B cell (primary cell): ENCODE results near the gene LIN7B. TPM values are rescaled to one million over a fixed set of nuclear protein-coding genes. Genes with fewer than 3 reads are reported as not detected.

ENCODE experiments used
- ATAC-seq: fragments of 200-7000 bp; cut with Tn5 transposase; one replicate; pipeline ENCODE4 v1.10.0; 2021; ENCODE audit warnings: low read depth, mild to moderate bottlenecking, moderate number of reproducible peaks, moderate library complexity
- CTCF ChIA-PET: fragments of 350-600 bp; sonication (Branson Sonifier 250); formaldehyde crosslinking; loops from one replicate; lab custom pipeline; 2021; ENCODE audit warnings: antibody characterized with exemption, inconsistent platforms; lab: Charles Lee
- POLR2A ChIA-PET: fragments of 350-600 bp; sonication (Branson Sonifier 250); formaldehyde crosslinking; loops from one replicate; lab custom pipeline; 2021; ENCODE audit warnings: antibody characterized with exemption; lab: Charles Lee
- DNase-seq: peaks from one replicate; pipeline ENCODE4 v3.0.0; 2013
- H2AFZ ChIP-seq: 2 replicates; pipeline ENCODE4 v1.6.1; 2012; ENCODE audit warnings: mild to moderate bottlenecking, low read depth, low read length; ENCODE audit not compliant: insufficient read depth, poor library complexity, severe bottlenecking
- H3K27ac ChIP-seq, 2 donors: 1 replicate in 1 of 2; 2 replicates in 1 of 2; pipeline ENCODE4 v1.5.1; 2012 to 2013; ENCODE audit warnings: low read length in 2 of 2, mild to moderate bottlenecking in 2 of 2, moderate library complexity in 1 of 2
- H3K27me3 ChIP-seq, 4 experiments: fragments of 200-600 bp in 1 of 4; sonication (generic) in 1 of 4; replicated peaks in 1 of 4; 1 replicate in 2 of 4; 2 replicates in 2 of 4; pipeline versions ENCODE4 v1.6.1 to v1.7.0; 2013 to 2016; ENCODE audit warnings: low read length in 3 of 4, mild to moderate bottlenecking in 2 of 4, mixed read lengths in 1 of 4, moderate library complexity in 1 of 4; ENCODE audit not compliant: insufficient read depth in 4 of 4, control insufficient read depth in 3 of 4; ENCODE audit errors: control extremely low read depth in 1 of 4
- H3K36me3 ChIP-seq, 2 experiments: replicated peaks in 1 of 2; 1 replicate in 1 of 2; 2 replicates in 1 of 2; pipeline versions ENCODE4 v1.6.1 to v1.7.1; 2013; ENCODE audit warnings: low read length in 1 of 2; ENCODE audit not compliant: insufficient read depth in 2 of 2, control insufficient read depth in 1 of 2; ENCODE audit errors: control extremely low read depth in 1 of 2, extremely low read depth in 1 of 2
- H3K4me1 ChIP-seq, 2 donors: fragments of 200-600 bp in 1 of 2; sonication (generic) in 1 of 2; 1 replicate in 1 of 2; 2 replicates in 1 of 2; pipeline versions ENCODE4 v1.5.1 to v1.6.1; 2013 to 2017; ENCODE audit warnings: low read length in 2 of 2; ENCODE audit not compliant: control insufficient read depth in 2 of 2, insufficient read depth in 2 of 2
- H3K4me2 ChIP-seq: replicated peaks from 2 replicates; pipeline ENCODE3; 2012; ENCODE audit warnings: mild to moderate bottlenecking, low read depth, low read length; ENCODE audit not compliant: poor library complexity, severe bottlenecking
- H3K4me3 ChIP-seq, 5 experiments: fragments of 200-600 bp in 1 of 5; sonication (generic) in 1 of 5; 1 replicate in 3 of 5; 2 replicates in 2 of 5; pipeline versions ENCODE4 v1.5.1 to v1.7.0; 2011 to 2016; ENCODE audit warnings: low read length in 4 of 5, mild to moderate bottlenecking in 4 of 5, low read depth in 2 of 5, control low read depth in 1 of 5, moderate library complexity in 1 of 5; ENCODE audit not compliant: insufficient read depth in 1 of 5; ENCODE audit errors: control extremely low read depth in 1 of 5, extremely low read depth in 1 of 5
- H3K79me2 ChIP-seq: fragments of 200-600 bp; sonication (generic); one replicate; pipeline ENCODE4 v1.6.0; 2016; ENCODE audit warnings: low read length; ENCODE audit not compliant: control insufficient read depth, insufficient read depth
- H3K9ac ChIP-seq: fragments of 200-600 bp; sonication (generic); 2 replicates; pipeline ENCODE4 v1.6.1; 2017; ENCODE audit warnings: mild to moderate bottlenecking, low read length, moderate library complexity
- H3K9me3 ChIP-seq, 3 donors: one replicate each; pipeline versions ENCODE4 v1.6.1 to v1.7.1; 2013; ENCODE audit warnings: low read length in 2 of 3; ENCODE audit not compliant: control insufficient read depth in 2 of 3, insufficient read depth in 1 of 3; ENCODE audit errors: control extremely low read depth in 1 of 3
- H4K20me1 ChIP-seq: 2 replicates; pipeline ENCODE4 v1.6.0; 2012; ENCODE audit warnings: mild to moderate bottlenecking, low read length; ENCODE audit not compliant: insufficient read depth, control insufficient read depth, poor library complexity, severe bottlenecking
- H3K27ac Mint-ChIP-seq: one replicate; pipeline ENCODE4 v1.8.0; 2021; ENCODE audit warnings: mixed read lengths
- H3K27me3 Mint-ChIP-seq: one replicate; pipeline ENCODE4 v1.8.0; 2021; ENCODE audit warnings: mixed read lengths
- H3K4me1 Mint-ChIP-seq: one replicate; pipeline ENCODE4 v1.8.0; 2021; ENCODE audit warnings: mixed read lengths
- H3K4me3 Mint-ChIP-seq: one replicate; pipeline ENCODE4 v1.8.0; 2021; ENCODE audit warnings: mixed read lengths
- H3K9me3 Mint-ChIP-seq: one replicate; pipeline ENCODE4 v1.8.0; 2022; ENCODE audit warnings: mixed read lengths; ENCODE audit not compliant: insufficient read depth
- EZH2 ChIP-seq: IDR thresholded peaks from 2 replicates; pipeline ENCODE4 v1.6.1; 2012; ENCODE audit warnings: borderline replicate concordance, low read depth, mild to moderate bottlenecking, moderate library complexity, low read length; ENCODE audit not compliant: insufficient read depth, poor library complexity, severe bottlenecking
- WGBS: methylation state at CpG from one replicate; pipeline ENCODE4 v1.1.5; 2013; ENCODE audit warnings: missing lambda C conversion rate; ENCODE audit not compliant: insufficient coverage; 5-methylcytosine and 5-hydroxymethylcytosine counted together
- intact Hi-C: fragments of 100-400 bp; cut with micrococcal nuclease; formaldehyde crosslinking; loops from one replicate; pipeline ENCODE4 v1.10.0; 2022
- polyA plus RNA-seq: library from polyadenylated mRNA; depleted of rRNA; stranded (reverse); fragments of >200 nt; gene quantifications from 2 replicates; pipeline ENCODE4 v1.2.3, GENCODE V29; 2012
- total RNA-seq, 2 donors: library from RNA; stranded (reverse); fragments of 120-200 nt in 1 of 2; gene quantifications; 1 replicate in 1 of 2; 2 replicates in 1 of 2; pipeline versions ENCODE4 v1.2.3 to v1.2.4, GENCODE V29; 2013 to 2022
- TF ChIP-seq, protein P1 (sequence below): fragments of 200-600 bp; IDR thresholded peaks from one replicate; pipeline ENCODE4 v1.8.0; 2022; ENCODE audit warnings: antibody characterized with exemption, mild to moderate bottlenecking

Gene LIN7B
- total and polyA plus RNA-seq, 2 donors (not counting 1 experiment from before 2014, with no cell fraction given): 7.4 to 12.4 TPM

DNA sequence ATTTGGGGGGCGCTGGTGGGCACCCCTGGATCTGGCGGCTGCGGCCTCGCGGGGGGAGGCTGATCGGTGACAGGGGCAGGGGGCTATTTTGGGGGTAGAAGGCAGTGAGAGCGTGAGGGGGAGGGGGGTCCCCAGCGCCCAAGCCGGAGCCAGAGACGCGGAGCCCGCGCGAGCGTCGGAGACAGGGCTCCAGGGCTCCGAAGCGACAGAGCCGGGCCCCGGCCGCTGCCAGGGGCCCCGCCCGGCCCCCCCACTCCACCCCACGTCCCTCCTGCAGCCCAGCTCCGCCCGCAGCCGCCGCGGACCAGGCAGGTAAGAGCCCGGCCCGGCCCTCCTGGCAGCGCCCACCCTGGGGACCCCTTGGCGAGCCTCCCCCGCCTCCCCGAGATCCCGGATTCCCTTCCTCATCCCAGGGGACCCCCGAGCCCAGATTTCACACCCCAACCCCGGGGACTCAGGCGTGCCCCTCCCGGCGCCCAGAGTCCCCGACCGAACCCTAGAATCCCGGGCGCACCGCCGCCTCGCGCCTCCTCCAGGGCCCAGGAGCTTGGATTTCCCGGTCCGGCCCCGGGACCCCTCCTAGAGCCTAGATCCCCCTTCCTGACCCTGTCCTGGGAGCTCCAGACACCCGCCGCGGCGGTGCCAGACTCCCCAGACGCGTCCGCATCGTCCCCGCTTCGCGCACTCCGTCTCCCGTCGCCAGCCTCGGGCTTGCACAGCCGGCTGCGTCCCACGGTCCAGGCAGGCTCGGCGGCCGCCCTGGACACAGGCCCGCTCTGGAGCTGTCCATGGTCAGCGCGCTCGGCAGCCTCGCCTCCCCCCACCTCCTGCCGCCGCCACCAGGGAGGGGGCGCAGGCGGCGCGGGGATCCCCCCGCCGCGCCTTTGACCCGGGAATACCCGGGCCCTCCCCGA, 5.5 kb downstream of the LIN7B start, which contains the start of gene PPFIA3:
TSS of gene PPFIA3 (plus strand) at position 134 of the 914 bp plus-strand sequence. CDS start 8,330 bp downstream, outside the sequence.
- peak within 1 kb of the TSS; percentile 39 to 88 (median 62) for H3K4me3 ChIP-seq
- H3K9me3 ChIP-seq: no peaks in the 10 kb centered on the region
- H3K27ac ChIP-seq: peak within 1 kb of the TSS; percentile 93 to 95
- ChIA-PET CTCF (interaction anchor here (0.8 to 2.2 kb wide), 3 partner anchors 13 to 28 kb away, joined by 4 to 7 read pairs (median 4); no protein-coding TSS in a partner anchor), POLR2A (interaction anchor here (0.6 to 1.5 kb wide), 3 partner anchors 8 to 605 kb away, joined by 3 to 9 read pairs (median 3); no protein-coding TSS in a partner anchor)
- peak within 1 kb of the TSS; percentile 85 for H3K9ac ChIP-seq
- Mint-ChIP-seq H3K4me3 (peak within 1 kb of the TSS; percentile 90), H3K4me1 (peaks cover 38% of the 10 kb centered on the region), H3K27me3 (peaks cover 6% of the 10 kb centered on the region), H3K27ac (peak within 1 kb of the TSS; percentile 93), H3K9me3 (no peaks in the 10 kb centered on the region)
- ATAC-seq: no peak
- no peaks in the 10 kb centered on the region for H3K79me2 ChIP-seq
- H4K20me1 ChIP-seq: no peaks in the 10 kb centered on the region
- peak; percentile 61 for DNase-seq
- peak within 1 kb of the TSS; percentile 91 for H3K4me2 ChIP-seq
- H3K27me3 ChIP-seq: peaks cover 0 to 11% (median 2%) of the 10 kb centered on the region in 4 experiments
- no peaks in the 10 kb centered on the region for H3K36me3 ChIP-seq
- peaks cover 19 to 29% of the 10 kb centered on the region in 2 donors for H3K4me1 ChIP-seq
- peak within 1 kb of the TSS; percentile 88 for H2AFZ ChIP-seq
- under 1% methylated on average over 80 of the region's 90 CpGs for WGBS
- peak; percentile 74 for TF ChIP-seq EZH2
- TF ChIP-seq, protein P1, sequence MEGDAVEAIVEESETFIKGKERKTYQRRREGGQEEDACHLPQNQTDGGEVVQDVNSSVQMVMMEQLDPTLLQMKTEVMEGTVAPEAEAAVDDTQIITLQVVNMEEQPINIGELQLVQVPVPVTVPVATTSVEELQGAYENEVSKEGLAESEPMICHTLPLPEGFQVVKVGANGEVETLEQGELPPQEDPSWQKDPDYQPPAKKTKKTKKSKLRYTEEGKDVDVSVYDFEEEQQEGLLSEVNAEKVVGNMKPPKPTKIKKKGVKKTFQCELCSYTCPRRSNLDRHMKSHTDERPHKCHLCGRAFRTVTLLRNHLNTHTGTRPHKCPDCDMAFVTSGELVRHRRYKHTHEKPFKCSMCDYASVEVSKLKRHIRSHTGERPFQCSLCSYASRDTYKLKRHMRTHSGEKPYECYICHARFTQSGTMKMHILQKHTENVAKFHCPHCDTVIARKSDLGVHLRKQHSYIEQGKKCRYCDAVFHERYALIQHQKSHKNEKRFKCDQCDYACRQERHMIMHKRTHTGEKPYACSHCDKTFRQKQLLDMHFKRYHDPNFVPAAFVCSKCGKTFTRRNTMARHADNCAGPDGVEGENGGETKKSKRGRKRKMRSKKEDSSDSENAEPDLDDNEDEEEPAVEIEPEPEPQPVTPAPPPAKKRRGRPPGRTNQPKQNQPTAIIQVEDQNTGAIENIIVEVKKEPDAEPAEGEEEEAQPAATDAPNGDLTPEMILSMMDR: no peak
- intact Hi-C loops: loop anchor here (1.0 to 10.0 kb wide), 6 partner anchors 9 to 698 kb away; partner anchors contain the start of genes DBP, GYS1, MED25 and PRMT1
